ENCODE results near the gene TNRC6A. TPM values are rescaled to one million over a fixed set of nuclear protein-coding genes. Genes with fewer than 3 reads are reported as not detected.

Gene TNRC6A
- total and polyA plus RNA-seq, 12 donors = 32.0 to 83.3 (median 54.0) TPM

- intact Hi-C loops (cut with DNase I) = no loop called here
- WGBS, 4 donors = 88 to 92% (median 91%) methylated on average over 2 of the region's 2 CpGs
These were observed 35.5 kb downstream of the TNRC6A start for GRCh38 chr16:24764916-24765315.

GRCh38 chr16:24766057-24766456 is 36.6 kb downstream of the TNRC6A start:
- no peak for DNase-seq
- intact Hi-C loops (cut with DNase I) = no loop called here

More at GRCh38 chr16:24764916-24765315, 35.5 kb downstream of the TNRC6A start:
- TF ChIP-seq CTCF (IDR thresholded peaks at IDR 0.05) (no peak), POLR2A (IDR thresholded peaks at IDR 0.05) (no peak)
- H3K27me3 ChIP-seq = no peaks in the 10 kb centered on the region
- H3K36me3 ChIP-seq (replicated peaks in 1 of 2) = peaks cover 0 to 11% of the 10 kb centered on the region in 2 donors
- no peak overlapping the region for H3K27ac ChIP-seq
- peaks cover 34 to 40% of the 10 kb centered on the region in 2 donors for H3K4me1 ChIP-seq (replicated peaks in 1 of 2)
- no peak for DNase-seq
- no peaks in the 10 kb centered on the region for H3K9me3 ChIP-seq (replicated peaks in 1 of 3)
- H3K4me3 ChIP-seq = no peak overlapping the region

GRCh38 chr16:24769806-24770205 is 40.4 kb downstream of the TNRC6A start:
- Histone ChIP-seq H3K4me3 (no peak overlapping the region), H3K27ac (no peak overlapping the region), H3K27me3 (no peaks in the 10 kb centered on the region), H3K9me3 (replicated peaks in 1 of 3) (no peaks in the 10 kb centered on the region), H3K36me3 (replicated peaks in 1 of 2) (peaks cover 0 to 6% of the 10 kb centered on the region in 2 donors), H3K4me1 (replicated peaks in 1 of 2) (peaks cover 11 to 29% of the 10 kb centered on the region in 2 donors)
- no peak for TF ChIP-seq CTCF (IDR thresholded peaks at IDR 0.05)
- TF ChIP-seq POLR2A (IDR thresholded peaks at IDR 0.05) = no peak
- no peak for DNase-seq
- 93 to 94% (median 93%) methylated on average over 5 of the region's 5 CpGs for WGBS, 4 donors
- intact Hi-C loops (cut with DNase I) = no loop called here

More at GRCh38 chr16:24766057-24766456, 36.6 kb downstream of the TNRC6A start:
- Histone ChIP-seq H3K36me3 (replicated peaks in 1 of 2) (peaks cover 0 to 11% of the 10 kb centered on the region in 2 donors), H3K27me3 (no peaks in the 10 kb centered on the region), H3K4me3 (no peak overlapping the region), H3K4me1 (replicated peaks in 1 of 2) (peaks cover 28 to 35% of the 10 kb centered on the region in 2 donors), H3K27ac (no peak overlapping the region), H3K9me3 (replicated peaks in 1 of 3) (no peaks in the 10 kb centered on the region)
- no peak for TF ChIP-seq POLR2A (IDR thresholded peaks at IDR 0.05)
- no peak for TF ChIP-seq CTCF (IDR thresholded peaks at IDR 0.05)
- WGBS, 4 donors = 89 to 92% (median 90%) methylated on average over 3 of the region's 3 CpGs

GRCh38 chr16:24771132-24771778 is 41.8 kb downstream of the TNRC6A start:
- Histone ChIP-seq H3K27ac (peak overlapping the region in 2 of 5 donors; percentile 1 to 31), H3K9me3 (replicated peaks in 1 of 3) (no peaks in the 10 kb centered on the region), H3K4me1 (replicated peaks in 1 of 2) (peaks cover 25 to 44% of the 10 kb centered on the region in 2 donors), H3K36me3 (replicated peaks in 1 of 2) (no peaks in the 10 kb centered on the region), H3K4me3 (no peak overlapping the region), H3K27me3 (no peaks in the 10 kb centered on the region)
- 64 to 71% (median 69%) methylated on average over 5 of the region's 5 CpGs for whole genome bisulfite sequencing, 4 donors
- intact Hi-C loops (cut with DNase I) = no loop called here
- TF ChIP-seq POLR2A (IDR thresholded peaks at IDR 0.05) = no peak
- TF ChIP-seq CTCF (IDR thresholded peaks at IDR 0.05) = no peak
- DNase-seq = peak in 3 of 7 donors; percentile 23 to 43 (median 39)

Measured in adrenal gland (tissue), 12 donors.